SK-N-SH treated with all-trans-retinoic acid at 6 μM for 48 hours (cell line): ENCODE data around the gene TOMM34.

Experiments used
- ATAC-seq: fragments of 200-7000 bp; cut with Tn5 transposase; 3 replicates; pipeline ENCODE4 v1.9.1; 2020; ENCODE audit warnings: mild to moderate bottlenecking, moderate library complexity
- ARNTL ChIP-seq: fragments of 450-650 bp; formaldehyde crosslinking; IDR thresholded peaks from 2 replicates; pipeline ENCODE4 v1.5.0; 2020; ENCODE audit warnings: low read depth, mild to moderate bottlenecking, moderate library complexity, borderline replicate concordance
- BACH2 ChIP-seq: fragments of 250-450 bp; sonication (Bioruptor Pico); IDR thresholded peaks from 2 replicates; pipeline ENCODE4 v1.9.0; 2021; ENCODE audit warnings: mild to moderate bottlenecking, borderline replicate concordance
- OSR1 ChIP-seq: fragments of 250-450 bp; sonication (Bioruptor Pico); IDR thresholded peaks from 2 replicates; pipeline ENCODE4 v1.8.0; 2022; ENCODE audit warnings: moderate library complexity, mild to moderate bottlenecking, inconsistent platforms
- PATZ1 ChIP-seq: fragments of 250-450 bp; sonication (Bioruptor Pico); IDR thresholded peaks from 2 replicates; pipeline ENCODE4 v1.8.0; 2020; ENCODE audit warnings: mild to moderate bottlenecking, moderate library complexity, borderline replicate concordance
- RARB ChIP-seq: fragments of 250-450 bp; sonication (Bioruptor Pico); IDR thresholded peaks from 2 replicates; pipeline ENCODE4 v1.8.0; 2021; ENCODE audit warnings: mild to moderate bottlenecking, moderate library complexity
- SNAI2 ChIP-seq: fragments of 250-450 bp; sonication (Bioruptor Pico); IDR thresholded peaks from 2 replicates; pipeline ENCODE4 v1.5.0; 2020; ENCODE audit warnings: mild to moderate bottlenecking, moderate library complexity
- TCF4 ChIP-seq: fragments of 250-450 bp; sonication (Bioruptor Pico); IDR thresholded peaks from 2 replicates; pipeline ENCODE4 v1.8.0; 2021; ENCODE audit warnings: mild to moderate bottlenecking, moderate library complexity, borderline replicate concordance
- TOX ChIP-seq: fragments of 250-450 bp; sonication (Bioruptor Pico); IDR thresholded peaks from 2 replicates; pipeline ENCODE4 v1.8.0; 2021; ENCODE audit warnings: mild to moderate bottlenecking, moderate library complexity, borderline replicate concordance
- ZFP30 ChIP-seq: fragments of 450-650 bp; formaldehyde crosslinking; IDR thresholded peaks from 2 replicates; pipeline ENCODE4 v1.5.0; 2022; ENCODE audit warnings: mild to moderate bottlenecking, moderate library complexity
- ZNF8 ChIP-seq: fragments of 450-650 bp; formaldehyde crosslinking; IDR thresholded peaks from 2 replicates; pipeline ENCODE4 v1.5.0; 2020; ENCODE audit warnings: mild to moderate bottlenecking, moderate library complexity

Gene TOMM34

DNA sequence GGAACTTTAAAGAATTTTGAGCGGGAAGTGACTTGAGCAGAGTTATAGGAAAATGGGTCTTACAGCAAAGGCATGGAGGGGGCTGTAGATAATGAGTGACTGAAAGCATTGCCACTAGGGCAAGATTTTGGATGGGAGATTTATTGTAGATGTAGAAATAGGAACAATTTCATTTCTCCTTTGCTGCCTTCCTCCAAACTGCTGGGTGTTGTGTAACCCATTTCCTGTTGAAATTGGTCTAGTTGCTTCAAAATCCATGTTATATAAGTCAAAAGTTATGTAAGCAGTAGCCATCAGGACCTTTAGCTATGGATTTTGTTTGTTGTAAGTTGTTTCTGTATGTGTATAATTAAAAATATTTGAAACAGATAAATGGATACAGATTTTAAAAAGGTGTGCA is 63.6 kb downstream of the TOMM34 start (continued):
- no peak for TF ChIP-seq PATZ1
- no peak for TF ChIP-seq ZFP30

DNA sequence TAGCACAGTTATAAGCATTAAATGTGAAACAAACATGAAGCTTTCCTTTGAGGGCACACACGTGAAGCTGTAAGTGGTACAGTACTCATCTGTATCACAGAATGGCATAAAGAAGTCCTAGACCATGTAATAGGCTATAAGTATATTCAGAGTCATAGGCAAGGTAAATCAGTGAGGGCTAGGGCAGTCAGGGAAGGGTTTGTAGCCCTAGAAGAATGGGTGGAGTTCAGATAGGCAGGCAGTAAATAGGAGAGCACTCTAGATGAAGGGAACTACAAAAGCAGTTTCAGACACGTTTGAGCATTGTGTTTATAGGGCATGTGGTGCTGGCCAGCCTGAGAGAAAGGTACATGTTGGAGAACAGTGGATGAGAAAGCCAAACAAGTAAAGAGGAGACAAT is 65.2 kb downstream of the TOMM34 start:
- no peak for TF ChIP-seq TOX
- TF ChIP-seq ARNTL (CRISPR knock-in tag), result no peak
- TF ChIP-seq PATZ1, result no peak
- no peak for TF ChIP-seq ZFP30
- TF ChIP-seq ZNF8 (CRISPR knock-in tag), result no peak
- no peak for TF ChIP-seq RARB (CRISPR knock-in tag)
- no peak for TF ChIP-seq SNAI2 (CRISPR knock-in tag)
- TF ChIP-seq OSR1, result no peak
- no peak for TF ChIP-seq TCF4 (CRISPR knock-in tag)
- TF ChIP-seq BACH2, result no peak

More for the DNA sequence above, 65.2 kb downstream of the TOMM34 start:
- no peak; the same call in 2 of the 3 replicates for ATAC-seq
